ENCODE measurements around the gene TMED6. TPM values are rescaled to one million over a fixed set of nuclear protein-coding genes. Genes with fewer than 3 reads are reported as not detected.

The TMED6 gene
- total RNA-seq, 3 donors from 2014 or later: 2.2 to 18.1 (median 2.3) TPM

DNA sequence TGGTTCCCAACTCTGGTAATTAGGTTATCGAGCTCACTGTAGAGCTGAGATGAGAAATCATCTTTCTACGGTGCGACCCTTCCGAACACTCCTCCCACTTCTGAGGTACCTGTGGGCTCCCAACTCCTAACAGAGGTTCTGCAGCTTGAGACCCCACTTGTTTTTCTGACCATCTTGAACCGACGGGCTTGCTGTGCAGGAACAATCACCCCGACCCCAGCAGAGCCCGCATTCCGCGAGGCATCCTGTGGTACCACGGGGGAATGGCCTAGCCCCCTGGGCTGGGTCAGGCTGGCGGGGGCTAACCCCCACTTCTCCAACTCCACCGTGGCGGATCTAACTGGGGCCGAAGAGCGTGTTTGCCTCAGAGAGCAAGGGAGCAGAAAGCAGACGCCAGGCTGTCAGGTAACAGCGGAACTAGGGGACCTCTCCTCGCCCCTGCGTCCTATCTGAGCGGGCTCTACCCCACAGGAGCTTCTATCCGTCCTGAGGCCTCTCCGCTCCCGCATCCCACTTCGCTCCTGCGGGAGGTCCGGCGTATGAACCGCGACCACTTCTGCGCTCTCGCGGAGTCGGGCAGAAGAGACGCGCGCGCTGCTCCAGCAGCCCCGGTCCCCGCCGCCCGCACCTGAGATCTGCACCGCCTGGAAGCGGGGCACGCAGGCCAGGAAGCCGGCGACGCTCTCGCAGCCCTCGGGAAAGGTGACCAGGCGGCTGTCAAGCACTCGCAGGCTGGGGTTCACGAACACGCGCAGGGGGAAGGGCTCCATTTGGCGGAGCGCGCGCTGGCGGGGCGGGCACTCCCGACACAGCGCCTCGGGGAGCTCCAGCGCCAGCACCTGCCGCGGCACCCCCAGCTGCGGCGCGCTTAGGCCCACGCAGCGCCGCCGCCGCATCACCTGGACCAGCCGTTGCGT is 22.0 kb downstream of the TMED6 start:
- intact Hi-C loops (cut with DNase I, micrococcal nuclease): no loop called here
- ATAC-seq (peak; percentile 63), DNase-seq (peak in 2 of 3 donors; percentile 36 to 73)
- Histone ChIP-seq H3K9me3 (no peaks in the 10 kb centered on the region), H3K4me3 (peak overlapping the region; percentile 84), H3K36me3 (ENCODE audit: low read depth) (no peaks in the 10 kb centered on the region), H3K4me1 (ENCODE audit: low read depth) (peaks cover 46% of the 10 kb centered on the region)
- TF ChIP-seq CTCF (IDR thresholded peaks at IDR 0.05): no peak

DNA sequence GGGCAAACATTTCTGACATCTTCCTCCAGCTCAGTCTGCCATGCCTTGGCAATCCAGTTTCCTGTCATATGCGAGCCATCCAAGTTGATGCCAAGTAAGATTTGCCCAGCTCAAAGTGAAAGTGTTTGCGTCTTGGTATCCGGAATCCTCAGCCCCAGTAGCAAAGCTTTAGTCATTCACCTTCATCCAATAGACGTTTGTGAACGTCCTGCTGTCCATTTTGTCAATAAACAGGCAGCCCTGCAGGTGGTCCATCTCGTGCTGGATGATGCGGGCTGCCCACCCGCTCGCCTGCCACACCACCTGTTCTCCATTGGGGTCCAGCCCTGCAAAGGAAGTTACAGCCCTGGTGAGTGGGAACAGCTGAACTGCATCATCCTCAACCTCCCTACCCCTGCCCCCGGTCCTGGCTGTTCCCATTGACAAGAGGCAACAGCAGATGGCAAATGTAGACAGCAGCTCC is 22.7 kb downstream of the TMED6 start:
- Histone ChIP-seq H3K36me3 (ENCODE audit: low read depth) (peaks cover 2% of the 10 kb centered on the region), H3K4me1 (ENCODE audit: low read depth) (peaks cover 53% of the 10 kb centered on the region), H3K9me3 (no peaks in the 10 kb centered on the region), H3K4me3 (no peak overlapping the region)
- ATAC-seq (no peak), DNase-seq (peak in 1 of 3 donors; percentile 36)
- intact Hi-C loops (cut with DNase I, micrococcal nuclease): no loop called here
- no peak for TF ChIP-seq CTCF (IDR thresholded peaks at IDR 0.05)

DNA sequence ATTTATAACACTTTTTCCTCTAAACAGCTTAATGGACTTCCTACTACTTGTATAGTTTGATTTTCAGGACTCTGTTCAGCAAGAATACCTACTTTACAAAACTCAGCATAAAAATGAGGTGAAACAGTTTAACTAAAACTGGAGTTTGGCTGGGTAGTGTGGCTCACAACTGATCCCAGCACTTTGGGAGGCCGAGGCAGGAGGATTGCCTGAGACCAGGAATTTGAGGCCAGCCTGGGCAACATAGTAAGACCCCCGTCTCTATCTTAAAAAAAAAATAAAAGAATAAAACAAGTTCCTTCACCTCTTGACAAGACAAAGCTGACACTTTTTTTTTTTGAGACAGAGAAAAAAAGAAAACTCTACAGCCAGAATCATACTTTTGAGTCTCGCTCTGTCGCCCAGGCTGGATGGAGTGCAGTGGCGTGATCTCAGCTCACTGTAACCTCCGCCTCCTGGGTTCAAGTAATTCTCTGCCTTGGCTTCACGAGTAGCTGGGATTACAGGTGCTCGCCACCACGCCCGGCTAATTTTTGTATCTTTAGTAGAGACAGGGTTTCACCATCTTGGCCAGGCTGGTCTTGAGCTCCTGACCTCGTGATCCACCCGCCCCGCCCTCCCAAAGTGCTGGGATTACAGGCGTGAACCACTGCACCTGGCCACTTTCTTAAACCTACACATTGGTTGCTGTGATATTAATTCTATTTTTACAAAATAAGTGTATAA is 23.8 kb downstream of the TMED6 start:
- ATAC-seq (no peak), DNase-seq (no peak)
- no peaks in the 10 kb centered on the region for H3K9me3 ChIP-seq
- peaks cover 3% of the 10 kb centered on the region for H3K36me3 ChIP-seq (ENCODE audit: low read depth)
- H3K4me3 ChIP-seq: no peak overlapping the region
- TF ChIP-seq CTCF (IDR thresholded peaks at IDR 0.05): no peak
- H3K4me1 ChIP-seq (ENCODE audit: low read depth): peaks cover 54% of the 10 kb centered on the region
- intact Hi-C loops (cut with DNase I, micrococcal nuclease): no loop called here

GRCh38 chr16:69326172-69326873 is 25.3 kb downstream of the TMED6 start:
- ATAC-seq: peak; percentile 36
- peaks cover 6% of the 10 kb centered on the region for H3K36me3 ChIP-seq (ENCODE audit: low read depth)
- DNase-seq: peak; percentile 16 to 70 (median 64)
- H3K4me3 ChIP-seq: no peak overlapping the region
- TF ChIP-seq CTCF (IDR thresholded peaks at IDR 0.05): no peak
- H3K4me1 ChIP-seq (ENCODE audit: low read depth): peaks cover 50% of the 10 kb centered on the region
- no peaks in the 10 kb centered on the region for H3K9me3 ChIP-seq
- intact Hi-C loops (cut with DNase I, micrococcal nuclease): no loop called here

- H3K4me3 ChIP-seq: no peak overlapping the region
- H3K4me1 ChIP-seq (ENCODE audit: low read depth): peaks cover 46% of the 10 kb centered on the region
- no peak for DNase-seq
Measured at GRCh38 chr16:69325784-69326171, 25.8 kb downstream of the TMED6 start.

More at GRCh38 chr16:69325784-69326171, 25.8 kb downstream of the TMED6 start:
- H3K36me3 ChIP-seq (ENCODE audit: low read depth): peaks cover 12% of the 10 kb centered on the region
- ATAC-seq: no peak
- no peaks in the 10 kb centered on the region for H3K9me3 ChIP-seq
- no peak for TF ChIP-seq CTCF (IDR thresholded peaks at IDR 0.05)
- intact Hi-C loops (cut with DNase I, micrococcal nuclease): no loop called here
